Myometrial cell (primary cell): ENCODE results near the gene SYNE4. TPM values are rescaled to one million over a fixed set of nuclear protein-coding genes. Genes with fewer than 3 reads are reported as not detected.

Source experiments
- total RNA-seq: library from RNA; depleted of rRNA; stranded (reverse); fragments of >200 nt; gene quantifications from 2 replicates; pipeline ENCODE4 v1.2.3, GENCODE V29; 2015

Gene SYNE4
- total RNA-seq = 0.18 TPM in 1 of 2 replicates, not detected in the other

GRCh38 chr19:36008336-36008978 is at the start of gene SYNE4:
SYNE4 (minus strand) TSS chr19:36008813; CDS start chr19:36008681, 132 bp downstream.

GRCh38 chr19:36054733-36055686 is 46.4 kb upstream of the SYNE4 start, which contains the start of gene WDR62:
WDR62 (plus strand) TSS chr19:36054897; CDS start chr19:36054972, 75 bp downstream.

GRCh38 chr19:36054119-36054732 is 45.6 kb upstream of the SYNE4 start, which contains the start of gene THAP8:
THAP8 (minus strand) TSS chr19:36054285; CDS start chr19:36054217, 68 bp downstream.

GRCh38 chr19:36032251-36033104 is 23.9 kb upstream of the SYNE4 start, which contains the start of gene CLIP3:
CLIP3 (minus strand) TSS chr19:36032873; CDS start chr19:36032357, 516 bp downstream.

GRCh38 chr19:36014012-36014924 is 5.7 kb upstream of the SYNE4 start, which contains the start of gene ALKBH6:
ALKBH6 (minus strand) TSS chr19:36014213; CDS start chr19:36013397, 816 bp downstream.

GRCh38 chr19:35995048-35995993 is 13.3 kb downstream of the SYNE4 start, which contains the start of gene SDHAF1:
SDHAF1 (plus strand) TSS chr19:35995188; CDS start chr19:35995275, 87 bp downstream.

Other genes starting within 250 kb of the SYNE4 start
- gene ARHGAP33, start 233.2 kb downstream of the SYNE4 start, total RNA-seq = 1.4 and 9.9 TPM in 2 replicates
- not detected in 2 replicates for gene PRODH2, start 196.0 kb downstream of the SYNE4 start, total RNA-seq
- gene NPHS1, start 156.3 kb downstream of the SYNE4 start, total RNA-seq = not detected in 2 replicates
- gene KIRREL2, start 151.9 kb downstream of the SYNE4 start, total RNA-seq = 0.86 TPM in 1 of 2 replicates, not detected in the other
- gene APLP1, start 140.2 kb downstream of the SYNE4 start, total RNA-seq = 18.4 and 45.8 TPM in 2 replicates
- gene NFKBID, start 108.3 kb downstream of the SYNE4 start, total RNA-seq = 3.7 and 7.1 TPM in 2 replicates
- not detected in 2 replicates for gene HCST, start 106.3 kb downstream of the SYNE4 start, total RNA-seq
- not detected in 2 replicates for gene TYROBP, start 100.5 kb downstream of the SYNE4 start, total RNA-seq
- gene LRFN3, start 72.4 kb downstream of the SYNE4 start, total RNA-seq = 2.6 and 3.2 TPM in 2 replicates
- gene SDHAF1, start 13.6 kb downstream of the SYNE4 start, total RNA-seq = 20.4 and 34.9 TPM in 2 replicates
- 27.5 and 29.4 TPM in 2 replicates for gene ALKBH6, start 5.4 kb upstream of the SYNE4 start, total RNA-seq
- gene CLIP3, start 24.1 kb upstream of the SYNE4 start, total RNA-seq = 9.2 and 11.5 TPM in 2 replicates
- gene THAP8, start 45.5 kb upstream of the SYNE4 start, total RNA-seq = 8.4 and 9.0 TPM in 2 replicates
- 9.4 and 11.5 TPM in 2 replicates for gene WDR62, start 46.1 kb upstream of the SYNE4 start, total RNA-seq
- gene OVOL3, start 102.3 kb upstream of the SYNE4 start, total RNA-seq = not detected in 2 replicates
- 36.3 and 40.9 TPM in 2 replicates for gene POLR2I, start 106.1 kb upstream of the SYNE4 start, total RNA-seq
- gene TBCB, start 106.7 kb upstream of the SYNE4 start, total RNA-seq = 296 and 316 TPM in 2 replicates
- 228 and 269 TPM in 2 replicates for gene CAPNS1, start 131.3 kb upstream of the SYNE4 start, total RNA-seq
- gene COX7A1, start 143.6 kb upstream of the SYNE4 start, total RNA-seq = 5.5 and 17.6 TPM in 2 replicates
- gene ZNF565, start 205.9 kb upstream of the SYNE4 start, total RNA-seq = 0.29 and 1.6 TPM in 2 replicates
- 49.3 and 53.2 TPM in 2 replicates for gene ZNF146, start 206.3 kb upstream of the SYNE4 start, total RNA-seq